ENCODE measurements around the gene TSPY8. TPM values are rescaled to one million over a fixed set of nuclear protein-coding genes. Genes with fewer than 3 reads are reported as not detected.

Gene TSPY8, protein sequence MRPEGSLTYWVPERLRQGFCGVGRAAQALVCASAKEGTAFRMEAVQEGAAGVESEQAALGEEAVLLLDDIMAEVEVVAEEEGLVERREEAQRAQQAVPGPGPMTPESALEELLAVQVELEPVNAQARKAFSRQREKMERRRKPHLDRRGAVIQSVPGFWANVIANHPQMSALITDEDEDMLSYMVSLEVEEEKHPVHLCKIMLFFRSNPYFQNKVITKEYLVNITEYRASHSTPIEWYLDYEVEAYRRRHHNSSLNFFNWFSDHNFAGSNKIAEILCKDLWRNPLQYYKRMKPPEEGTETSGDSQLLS
- not detected in 2 replicates for total RNA-seq

DNA sequence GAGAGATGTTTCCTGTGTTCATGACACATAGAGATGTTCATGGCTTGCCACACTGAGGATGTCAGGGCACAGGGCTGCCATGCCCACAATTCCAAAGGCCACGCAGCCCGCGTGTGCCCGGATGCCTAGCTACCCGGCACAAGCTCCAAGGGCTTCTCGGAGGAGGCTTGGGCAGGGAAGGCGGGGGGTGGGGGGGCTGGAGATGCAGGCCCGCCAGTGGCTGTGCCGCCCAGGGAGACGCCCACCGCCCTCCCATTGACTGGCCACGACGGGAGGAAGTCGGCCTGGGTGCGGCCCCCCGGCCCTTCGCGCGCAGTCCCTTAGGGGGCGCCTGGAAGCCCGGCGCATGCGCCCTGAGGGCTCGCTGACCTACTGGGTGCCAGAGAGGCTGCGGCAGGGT lies at the start of gene TSPY8:
Gene TSPY8 (plus strand): TSS at position 301 of the 400 bp plus-strand sequence. CDS start 46 bp downstream, at position 347.

DNA sequence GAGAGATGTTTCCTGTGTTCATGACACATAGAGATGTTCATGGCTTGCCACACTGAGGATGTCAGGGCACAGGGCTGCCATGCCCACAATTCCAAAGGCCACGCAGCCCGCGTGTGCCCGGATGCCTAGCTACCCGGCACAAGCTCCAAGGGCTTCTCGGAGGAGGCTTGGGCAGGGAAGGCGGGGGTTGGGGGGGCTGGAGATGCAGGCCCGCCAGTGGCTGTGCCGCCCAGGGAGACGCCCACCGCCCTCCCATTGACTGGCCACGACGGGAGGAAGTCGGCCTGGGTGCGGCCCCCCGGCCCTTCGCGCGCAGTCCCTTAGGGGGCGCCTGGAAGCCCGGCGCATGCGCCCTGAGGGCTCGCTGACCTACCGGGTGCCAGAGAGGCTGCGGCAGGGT lies 20.4 kb upstream of the TSPY8 start, which contains the start of gene TSPY4:
Gene TSPY4 (plus strand): TSS at position 301 of the 400 bp plus-strand sequence. CDS start 46 bp downstream, at position 347.

DNA sequence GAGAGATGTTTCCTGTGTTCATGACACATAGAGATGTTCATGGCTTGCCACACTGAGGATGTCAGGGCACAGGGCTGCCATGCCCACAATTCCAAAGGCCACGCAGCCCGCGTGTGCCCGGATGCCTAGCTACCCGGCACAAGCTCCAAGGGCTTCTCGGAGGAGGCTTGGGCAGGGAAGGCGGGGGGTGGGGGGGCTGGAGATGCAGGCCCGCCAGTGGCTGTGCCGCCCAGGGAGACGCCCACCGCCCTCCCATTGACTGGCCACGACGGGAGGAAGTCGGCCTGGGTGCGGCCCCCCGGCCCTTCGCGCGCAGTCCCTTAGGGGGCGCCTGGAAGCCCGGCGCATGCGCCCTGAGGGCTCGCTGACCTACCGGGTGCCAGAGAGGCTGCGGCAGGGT lies 40.5 kb downstream of the TSPY8 start, which contains the start of gene TSPY3:
Gene TSPY3 (plus strand): TSS at position 301 of the 400 bp plus-strand sequence. CDS start 46 bp downstream, at position 347.

Other genes with a start within 250 kb of the TSPY8 start
- not detected in 2 replicates for gene TSPY4, start 20.3 kb upstream of the TSPY8 start, total RNA-seq
- gene TSPY3, start 40.6 kb downstream of the TSPY8 start, total RNA-seq = not detected in 2 replicates
- not detected in 2 replicates for gene TSPY1, start 109.2 kb downstream of the TSPY8 start, total RNA-seq
- not detected in 2 replicates for gene TSPY9, start 129.5 kb downstream of the TSPY8 start, total RNA-seq
- not detected in 2 replicates for gene TSPY10, start 170.1 kb downstream of the TSPY8 start, total RNA-seq